Activated naive CD8-positive, alpha-beta T cell treated with anti-CD3 and anti-CD28 coated beads, Interleukin-2, amount 50 U/mL, for 16 hours (primary cell): ENCODE data around the gene MSANTD1.

Experiments used
- DNase-seq: peaks from one replicate; pipeline ENCODE4 v3.0.0-alpha.2; 2020; ENCODE audit warnings: low read depth, low spot score

Gene MSANTD1

GRCh38 chr4:3215733-3216132 is 33.2 kb upstream of the MSANTD1 start:
- DNase-seq, result no peak

- DNase-seq, result no peak
Observed at GRCh38 chr4:3217266-3217665, 31.7 kb upstream of the MSANTD1 start.

DNA sequence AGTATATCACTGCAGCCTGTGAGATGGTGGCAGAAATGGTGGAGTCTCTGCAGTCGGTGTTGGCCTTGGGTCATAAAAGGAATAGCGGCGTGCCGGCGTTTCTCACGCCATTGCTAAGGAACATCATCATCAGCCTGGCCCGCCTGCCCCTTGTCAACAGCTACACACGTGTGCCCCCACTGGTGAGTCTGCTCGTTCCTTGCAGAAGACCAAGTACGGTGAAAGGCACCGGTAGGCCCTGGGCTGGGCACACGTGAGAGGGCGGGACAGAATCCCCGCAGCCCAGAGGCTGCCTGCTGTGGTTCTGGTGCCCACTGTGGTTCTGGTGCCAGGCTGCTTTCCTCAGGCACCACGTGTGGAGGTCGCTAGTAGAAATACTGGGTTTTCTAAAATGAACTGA is 31.2 kb upstream of the MSANTD1 start:
- DNase-seq, result no peak

DNA sequence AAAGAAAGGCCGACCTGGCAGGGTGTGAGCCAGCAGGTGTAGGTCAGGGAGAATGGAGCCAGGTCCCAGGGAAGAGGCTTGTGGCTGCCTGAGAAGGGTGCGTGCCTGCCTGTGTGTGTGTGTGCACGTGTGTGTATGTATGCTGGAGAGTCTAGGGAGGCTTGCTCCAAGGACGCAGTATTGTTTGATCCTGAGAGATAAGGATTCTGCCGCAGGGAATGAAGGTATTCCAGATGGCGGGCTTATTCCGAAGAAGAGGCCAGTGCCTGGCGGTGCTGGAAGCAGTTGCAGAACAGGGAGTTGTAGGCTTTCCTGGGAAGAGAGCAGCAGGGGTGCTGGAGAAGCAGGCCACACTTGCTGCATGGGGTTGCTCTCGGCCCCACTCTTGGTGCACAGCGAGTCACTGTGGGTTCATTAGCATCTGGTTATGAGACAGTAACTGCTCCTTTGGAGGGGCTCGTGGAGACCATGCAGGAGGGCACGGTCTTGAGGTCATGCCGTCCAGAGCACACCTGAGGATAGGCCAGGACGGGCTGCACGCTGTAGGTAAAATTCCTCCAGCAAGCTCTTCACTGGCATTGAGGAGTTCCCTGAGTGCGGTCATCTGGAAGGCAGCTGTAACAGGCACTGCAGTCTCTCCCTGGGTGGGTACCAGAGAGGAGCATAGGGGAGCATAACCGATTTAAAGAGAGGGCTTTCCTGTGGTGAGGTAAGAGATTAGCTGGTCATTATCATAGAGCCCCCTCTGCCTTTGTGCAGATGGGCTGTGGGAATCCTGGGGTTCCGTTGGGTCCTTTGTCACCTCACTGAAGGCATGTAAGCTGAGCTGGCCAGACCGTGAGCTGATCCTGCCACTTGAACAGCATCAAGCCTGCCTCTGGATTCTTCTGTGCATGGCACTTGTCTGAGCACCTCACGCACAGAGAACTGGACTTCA is 29.9 kb upstream of the MSANTD1 start:
- no peak for DNase-seq

DNA sequence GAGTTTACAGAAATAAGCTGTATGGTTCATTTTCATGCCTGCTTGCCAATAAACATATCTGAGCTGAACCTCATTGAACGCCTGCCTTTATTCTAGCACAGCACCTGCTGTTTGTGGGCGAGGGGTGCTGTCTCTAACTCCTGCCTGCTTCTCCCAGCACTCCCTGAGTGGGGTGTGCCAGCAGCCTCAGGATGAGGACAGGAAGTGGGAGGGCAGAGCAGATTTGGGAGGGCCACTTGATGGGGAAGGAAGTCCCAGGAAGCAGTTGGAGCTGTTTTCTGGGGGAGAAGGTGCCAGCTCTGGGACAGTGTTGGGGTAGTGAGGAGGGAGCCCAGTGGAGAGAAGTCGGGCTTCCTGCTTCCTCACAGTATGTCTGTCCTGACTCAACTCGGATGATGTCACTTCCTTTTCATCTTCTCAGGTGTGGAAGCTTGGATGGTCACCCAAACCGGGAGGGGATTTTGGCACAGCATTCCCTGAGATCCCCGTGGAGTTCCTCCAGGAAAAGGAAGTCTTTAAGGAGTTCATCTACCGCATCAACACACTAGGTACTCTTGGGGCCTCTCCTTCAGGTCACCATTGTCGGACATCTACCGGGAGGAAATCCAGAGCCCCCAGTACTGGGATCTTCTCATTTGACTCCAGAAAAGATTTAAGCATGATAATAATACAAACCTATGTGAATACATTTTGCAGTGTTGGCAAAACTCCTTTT is 29.0 kb upstream of the MSANTD1 start:
- DNase-seq, result no peak

GRCh38 chr4:3220476-3221183 is 28.3 kb upstream of the MSANTD1 start:
- DNase-seq, result no peak

- no peak for DNase-seq
Observed at GRCh38 chr4:3221184-3221494, 27.8 kb upstream of the MSANTD1 start.

DNA sequence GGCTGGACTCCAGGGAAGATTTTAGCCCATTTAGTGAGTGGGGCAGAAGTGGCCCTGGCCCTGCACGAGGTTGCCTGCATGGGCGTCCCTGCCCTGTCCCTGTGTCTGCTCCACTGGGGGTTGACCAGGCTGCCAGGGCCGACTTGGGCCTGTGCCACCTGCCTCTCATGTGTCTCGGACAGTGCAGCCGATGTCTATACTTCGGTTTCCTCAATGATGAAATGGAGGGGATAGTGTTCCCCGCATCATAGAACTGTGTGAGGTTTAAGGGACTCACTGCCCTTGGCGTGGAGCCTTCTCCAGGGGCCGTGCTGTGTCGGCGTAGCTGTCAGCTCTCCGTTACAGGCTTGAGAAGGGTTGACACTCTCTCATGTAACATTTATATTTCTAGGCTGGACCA is 27.0 kb upstream of the MSANTD1 start:
- no peak for DNase-seq

GRCh38 chr4:3223346-3223745 is 25.6 kb upstream of the MSANTD1 start:
- DNase-seq, result no peak

DNA sequence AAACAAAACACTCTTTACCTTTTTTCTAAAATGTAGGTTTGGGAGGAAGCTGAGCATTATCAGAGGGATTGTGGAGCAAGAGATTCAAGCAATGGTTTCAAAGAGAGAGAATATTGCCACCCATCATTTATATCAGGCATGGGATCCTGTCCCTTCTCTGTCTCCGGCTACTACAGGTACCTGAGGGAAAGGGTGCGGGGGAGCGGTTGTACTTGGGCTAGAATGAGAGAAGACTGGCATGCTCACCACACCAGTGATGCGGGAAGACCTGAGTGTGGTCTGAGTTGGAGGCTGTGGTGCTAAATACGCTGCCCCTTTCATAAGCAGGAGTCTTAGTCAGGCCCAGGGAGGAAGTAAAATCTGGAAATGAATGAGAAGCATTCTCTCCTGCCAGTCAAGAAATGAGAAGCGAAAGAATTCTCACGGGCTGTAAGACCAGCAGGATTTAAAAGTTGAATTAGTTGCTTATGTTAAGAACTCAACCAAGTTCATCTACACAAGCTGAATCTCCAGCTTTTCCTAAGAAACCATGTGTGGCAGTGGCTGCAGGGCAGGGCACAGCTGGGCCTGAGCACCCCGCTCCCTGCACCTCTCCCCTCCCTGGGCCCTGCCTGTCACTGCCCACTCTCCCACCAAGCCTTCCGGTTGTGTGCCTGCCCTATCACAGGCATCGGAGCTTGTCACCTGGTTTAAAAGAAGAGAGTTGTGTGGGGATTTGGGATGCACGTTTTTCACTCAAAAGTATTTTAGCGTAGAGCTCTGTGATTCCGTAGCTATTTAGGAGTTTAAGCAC is 24.8 kb upstream of the MSANTD1 start:
- no peak for DNase-seq

DNA sequence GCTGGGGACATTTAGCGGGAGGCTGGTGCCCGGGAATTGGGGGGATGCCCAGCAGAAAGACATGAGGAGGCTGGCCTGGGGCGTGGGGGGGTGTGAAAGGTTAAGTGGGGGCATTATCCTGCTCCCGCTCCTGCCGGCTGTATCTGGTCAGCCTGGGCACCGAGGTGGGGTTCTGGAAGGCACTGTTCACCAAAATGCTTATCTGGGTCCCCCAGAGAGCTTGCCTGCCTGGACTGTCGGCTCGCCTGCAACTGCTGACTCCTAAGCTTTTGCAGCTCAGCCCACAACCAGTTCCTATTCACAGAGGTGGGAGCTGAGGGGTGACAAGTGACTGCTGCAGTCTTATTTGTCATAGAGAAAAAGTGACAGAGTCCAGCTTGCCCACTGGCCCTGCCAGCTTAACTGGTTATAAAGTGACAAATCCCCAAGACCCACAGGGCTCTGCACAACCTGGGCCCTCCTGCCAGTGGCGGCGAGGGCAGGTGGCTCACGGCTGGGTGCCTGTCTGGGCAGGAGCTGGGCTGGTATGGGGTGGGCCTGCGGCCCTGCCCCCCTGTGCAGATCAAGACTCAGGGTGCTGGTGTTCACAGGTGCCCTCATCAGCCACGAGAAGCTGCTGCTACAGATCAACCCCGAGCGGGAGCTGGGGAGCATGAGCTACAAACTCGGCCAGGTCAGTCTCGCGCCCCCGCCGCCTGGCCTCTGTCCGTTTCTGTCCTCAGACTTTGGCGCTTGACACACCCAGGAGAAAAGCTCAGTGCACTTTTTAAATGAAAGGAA is 23.7 kb upstream of the MSANTD1 start:
- no peak for DNase-seq

- DNase-seq, result no peak
Observed at GRCh38 chr4:3225936-3226335, 23.0 kb upstream of the MSANTD1 start.

GRCh38 chr4:3226467-3226866 is 22.5 kb upstream of the MSANTD1 start:
- no peak for DNase-seq

- DNase-seq, result no peak
Observed at GRCh38 chr4:3226944-3227343, 22.0 kb upstream of the MSANTD1 start.

- no peak for DNase-seq
Observed at GRCh38 chr4:3227878-3228675, 20.9 kb upstream of the MSANTD1 start.

- DNase-seq, result no peak
Observed at GRCh38 chr4:3228881-3229280, 20.1 kb upstream of the MSANTD1 start.

GRCh38 chr4:3229328-3229727 is 19.6 kb upstream of the MSANTD1 start:
- no peak for DNase-seq

DNA sequence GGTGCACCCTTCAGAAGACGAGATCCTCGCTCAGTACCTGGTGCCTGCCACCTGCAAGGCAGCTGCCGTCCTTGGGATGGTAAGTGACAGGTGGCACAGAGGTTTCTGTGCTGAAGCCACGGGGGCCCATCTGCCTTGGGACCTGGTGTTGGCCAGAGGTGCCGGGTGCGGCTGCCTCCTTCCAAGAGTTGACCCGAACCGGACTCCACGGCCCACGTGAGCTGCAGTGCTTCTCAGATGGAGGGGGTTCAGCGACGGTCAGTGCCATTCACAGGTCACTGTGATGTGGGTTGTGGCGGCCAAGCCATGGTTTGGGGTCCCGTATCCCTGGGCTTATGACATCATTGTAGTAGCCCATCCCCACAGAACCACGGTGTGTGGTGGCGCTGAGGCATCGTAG is 19.0 kb upstream of the MSANTD1 start:
- no peak for DNase-seq

DNA sequence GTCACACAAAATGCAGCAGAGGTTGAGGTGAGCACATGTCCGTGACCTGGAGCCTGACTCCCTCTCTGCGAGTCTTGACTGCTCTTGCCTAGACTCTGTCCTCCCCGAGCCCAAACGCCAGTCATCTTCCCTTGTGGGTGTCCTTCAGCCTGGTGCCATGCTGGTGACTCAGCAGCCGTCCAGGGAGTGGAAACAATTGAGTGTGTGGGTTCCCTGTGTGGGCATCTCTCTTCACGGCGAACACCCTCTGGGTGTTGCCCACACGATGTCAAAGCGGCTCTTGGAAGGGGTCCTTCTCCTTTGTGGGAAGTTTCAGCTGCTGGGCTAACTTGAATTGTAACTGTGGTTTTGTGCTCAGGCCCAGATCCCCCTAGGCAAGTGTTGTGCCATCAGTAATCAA is 17.5 kb upstream of the MSANTD1 start:
- no peak for DNase-seq

- no peak for DNase-seq
Observed at GRCh38 chr4:3232001-3232400, 17.0 kb upstream of the MSANTD1 start.
